ENCODE data around the gene ZDHHC7.

Gene ZDHHC7

DNA sequence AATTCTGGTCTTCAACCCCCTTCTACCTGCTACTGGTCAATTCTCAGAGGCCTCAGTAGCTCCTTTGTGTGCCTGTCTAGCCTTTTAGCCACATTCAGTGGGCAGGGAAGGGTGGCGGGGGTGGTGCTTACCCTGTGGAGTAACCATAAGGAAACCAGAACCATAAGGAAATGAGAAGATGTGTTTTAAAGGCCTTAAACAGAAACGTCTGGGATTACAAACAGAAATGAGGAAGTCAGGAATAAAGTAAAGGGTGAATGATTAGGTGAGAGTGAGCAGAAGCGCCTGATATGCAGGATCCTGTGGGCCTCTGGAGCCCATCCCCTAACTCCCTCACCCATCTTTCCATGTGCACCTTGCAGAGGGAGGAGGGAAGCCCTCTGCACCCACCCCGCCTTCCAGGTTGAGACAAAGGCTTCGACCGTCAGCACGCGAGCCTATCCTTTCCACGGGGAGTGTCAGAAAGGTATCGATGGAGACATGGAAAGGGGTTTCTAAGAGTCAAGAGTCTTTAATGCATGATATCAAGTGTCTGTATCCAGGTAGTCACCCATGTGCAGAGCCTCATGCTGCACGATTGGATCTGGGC is 36.6 kb upstream of the ZDHHC7 start:
- Mint-ChIP-seq H3K36me3 (ENCODE audit: low read depth) (no peaks in the 10 kb centered on the region), H3K4me3 (no peak overlapping the region), H3K27ac (peak overlapping the region; percentile 18), H3K4me1 (ENCODE audit: low read depth) (peaks cover 24% of the 10 kb centered on the region), H3K9me3 (no peaks in the 10 kb centered on the region), H3K27me3 (no peaks in the 10 kb centered on the region)

DNA sequence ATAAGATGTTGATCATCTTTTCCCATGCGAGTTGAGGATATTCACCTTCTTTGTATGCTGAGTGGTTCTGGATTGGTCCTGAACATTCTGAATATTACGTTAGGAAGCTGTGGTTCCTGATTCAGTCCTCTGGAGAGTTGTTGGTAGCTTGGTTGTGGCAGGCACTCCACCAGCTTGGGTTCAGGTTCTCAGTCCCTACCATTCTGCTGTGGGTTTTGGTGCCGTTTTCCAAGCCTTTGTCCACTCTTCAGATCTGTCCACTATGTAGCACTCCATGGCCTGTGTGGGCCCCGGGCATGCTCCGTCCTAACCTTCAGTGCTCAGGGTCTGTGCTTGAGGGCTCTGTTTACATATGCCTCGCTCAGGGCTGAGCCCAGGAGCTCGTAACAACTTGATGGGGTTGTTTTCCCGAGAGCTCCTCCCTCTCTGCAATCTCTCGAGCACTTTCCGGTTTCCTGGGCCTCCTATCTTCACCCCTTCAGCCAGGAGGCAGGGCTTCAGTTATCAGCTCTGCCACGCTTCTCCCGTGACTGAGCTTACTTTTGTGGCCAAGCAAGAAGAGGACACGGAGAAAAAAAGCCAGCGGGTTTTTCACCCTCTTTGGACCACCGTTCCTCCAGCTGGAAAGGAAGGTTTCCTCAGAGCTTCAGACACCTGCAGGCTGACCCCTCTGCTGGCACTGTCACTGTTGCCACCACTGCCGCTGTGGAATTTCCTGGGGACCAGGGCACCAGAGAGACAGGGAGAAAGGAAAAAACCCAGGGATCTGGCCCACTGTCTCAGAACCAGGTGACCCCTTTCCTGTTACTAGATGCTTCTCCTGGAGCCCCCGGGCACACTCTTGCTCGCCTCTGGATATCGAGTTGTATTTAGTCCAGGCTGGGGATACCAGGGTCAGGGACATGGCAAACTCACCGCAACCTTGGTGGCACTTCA is 35.9 kb upstream of the ZDHHC7 start:
- H3K4me3 Mint-ChIP-seq = peak overlapping the region; percentile 22

DNA sequence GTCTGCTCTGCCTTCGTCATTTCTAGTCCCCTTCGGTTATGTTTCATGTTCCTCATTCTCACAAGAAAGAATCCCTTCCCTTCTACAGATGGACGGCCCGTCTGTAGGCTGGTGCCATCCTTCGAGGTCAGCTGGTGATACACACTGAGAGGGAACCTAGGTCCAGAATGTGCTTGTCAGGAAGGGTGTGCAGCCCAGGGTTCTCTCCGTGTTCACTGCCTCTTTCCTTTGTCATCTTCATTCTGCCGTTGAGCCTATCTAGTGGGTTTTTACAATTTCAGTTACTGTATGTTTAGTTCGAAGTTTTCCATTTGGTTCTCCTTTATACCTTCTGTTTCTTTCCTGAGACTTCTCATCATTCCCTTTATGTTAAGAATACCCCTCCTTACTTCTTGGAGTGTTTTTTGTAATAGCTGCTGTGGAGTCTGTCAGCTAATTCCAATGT is 35.2 kb upstream of the ZDHHC7 start:
- Mint-ChIP-seq H3K27ac (no peak overlapping the region), H3K4me1 (ENCODE audit: low read depth) (peaks cover 22% of the 10 kb centered on the region), H3K9me3 (no peaks in the 10 kb centered on the region), H3K27me3 (no peaks in the 10 kb centered on the region), H3K4me3 (no peak overlapping the region), H3K36me3 (ENCODE audit: low read depth) (no peaks in the 10 kb centered on the region)

More for the DNA sequence above, 35.9 kb upstream of the ZDHHC7 start:
- no peaks in the 10 kb centered on the region for H3K36me3 Mint-ChIP-seq (ENCODE audit: low read depth)
- H3K9me3 Mint-ChIP-seq = no peaks in the 10 kb centered on the region
- H3K27me3 Mint-ChIP-seq = no peaks in the 10 kb centered on the region
- H3K27ac Mint-ChIP-seq = peak overlapping the region; percentile 38
- peaks cover 24% of the 10 kb centered on the region for H3K4me1 Mint-ChIP-seq (ENCODE audit: low read depth)

DNA sequence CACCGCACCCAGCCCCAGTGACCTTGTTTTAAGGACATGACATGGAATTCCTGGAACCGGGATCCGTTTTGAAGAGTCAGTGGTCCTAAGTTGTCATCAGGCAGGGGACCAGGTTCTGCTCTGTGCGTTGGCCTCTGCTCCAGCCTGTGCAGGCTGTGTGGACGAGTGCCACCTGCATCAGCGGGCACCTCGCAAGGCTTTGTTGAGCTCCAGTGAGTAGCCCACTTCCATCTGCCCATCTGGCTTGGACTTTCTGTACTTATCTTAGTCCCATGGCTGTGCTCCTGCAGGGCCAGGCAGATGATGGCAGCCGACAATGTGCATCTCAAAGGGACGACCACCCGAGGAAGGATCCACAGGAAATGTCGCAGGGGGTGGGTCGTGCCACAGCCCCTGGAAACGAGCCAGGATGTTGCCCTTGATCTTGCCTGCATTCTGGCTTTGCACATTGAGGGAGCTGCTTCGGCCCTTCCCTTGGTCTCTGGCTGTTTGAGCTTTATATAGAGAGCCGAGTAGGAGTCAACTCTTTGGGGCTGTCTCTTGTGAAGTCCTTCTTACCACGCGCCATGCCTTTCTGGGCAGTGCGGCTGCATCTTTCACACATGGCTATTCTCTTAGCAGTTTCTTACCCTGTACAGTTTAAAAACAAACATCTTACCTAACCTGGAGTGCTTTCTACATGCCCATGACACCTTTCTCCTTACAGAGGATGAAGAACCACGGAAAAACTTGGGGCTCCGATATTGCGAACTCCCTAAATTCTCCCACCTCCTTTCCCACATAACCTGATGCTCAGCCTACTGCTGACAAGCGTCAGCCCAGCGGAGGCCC is 34.5 kb upstream of the ZDHHC7 start:
- H3K4me1 Mint-ChIP-seq (ENCODE audit: low read depth) = peaks cover 20% of the 10 kb centered on the region
- H3K27ac Mint-ChIP-seq = no peak overlapping the region
- H3K4me3 Mint-ChIP-seq = no peak overlapping the region
- H3K36me3 Mint-ChIP-seq (ENCODE audit: low read depth) = no peaks in the 10 kb centered on the region
- H3K27me3 Mint-ChIP-seq = no peaks in the 10 kb centered on the region
- no peaks in the 10 kb centered on the region for H3K9me3 Mint-ChIP-seq

DNA sequence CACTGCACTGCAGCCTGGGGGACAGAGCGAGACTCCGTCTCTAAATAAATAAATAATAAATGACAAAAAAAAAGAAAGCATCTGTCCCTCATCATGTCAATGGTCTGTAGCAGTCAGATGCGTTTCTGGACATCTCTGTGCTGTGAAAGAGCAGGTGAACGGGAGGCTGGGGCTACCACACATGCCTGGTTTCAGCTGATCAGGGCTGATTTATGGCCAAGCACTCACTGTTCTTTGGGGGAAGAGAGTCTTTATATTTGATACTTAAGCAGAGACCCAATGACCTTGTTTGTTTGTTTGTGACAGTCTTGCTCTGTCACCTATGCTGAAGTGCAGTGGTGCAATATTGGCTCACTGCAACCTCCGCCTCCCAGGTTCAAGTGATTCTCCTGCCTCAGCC is 33.7 kb upstream of the ZDHHC7 start:
- peaks cover 15% of the 10 kb centered on the region for H3K4me1 Mint-ChIP-seq (ENCODE audit: low read depth)
- H3K27me3 Mint-ChIP-seq = no peaks in the 10 kb centered on the region
- no peak overlapping the region for H3K27ac Mint-ChIP-seq
- no peaks in the 10 kb centered on the region for H3K36me3 Mint-ChIP-seq (ENCODE audit: low read depth)
- H3K9me3 Mint-ChIP-seq = no peaks in the 10 kb centered on the region
- no peak overlapping the region for H3K4me3 Mint-ChIP-seq

DNA sequence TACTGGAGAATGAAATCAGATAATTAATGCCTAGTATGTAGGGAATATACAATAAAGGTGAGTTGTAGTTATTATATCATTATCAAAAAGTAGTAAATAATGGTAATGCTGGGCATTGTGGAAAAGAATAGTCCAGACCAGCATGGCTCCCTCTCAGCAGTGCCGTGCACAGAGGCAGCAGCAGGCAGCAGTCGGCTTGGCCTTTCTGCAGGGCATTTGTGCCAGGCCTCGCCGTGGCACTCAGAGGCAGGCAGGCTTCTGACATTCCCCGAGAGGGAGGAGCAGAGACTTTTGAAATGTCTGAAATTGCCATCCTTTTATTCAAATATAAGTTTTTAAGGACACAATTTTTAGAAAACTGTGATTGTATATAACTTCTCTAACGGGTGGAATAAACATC is 31.3 kb upstream of the ZDHHC7 start:
- H3K4me1 Mint-ChIP-seq (ENCODE audit: low read depth) = peaks cover 10% of the 10 kb centered on the region
- no peak overlapping the region for H3K4me3 Mint-ChIP-seq
- no peak overlapping the region for H3K27ac Mint-ChIP-seq
- no peaks in the 10 kb centered on the region for H3K9me3 Mint-ChIP-seq
- H3K27me3 Mint-ChIP-seq = no peaks in the 10 kb centered on the region
- H3K36me3 Mint-ChIP-seq (ENCODE audit: low read depth) = no peaks in the 10 kb centered on the region

DNA sequence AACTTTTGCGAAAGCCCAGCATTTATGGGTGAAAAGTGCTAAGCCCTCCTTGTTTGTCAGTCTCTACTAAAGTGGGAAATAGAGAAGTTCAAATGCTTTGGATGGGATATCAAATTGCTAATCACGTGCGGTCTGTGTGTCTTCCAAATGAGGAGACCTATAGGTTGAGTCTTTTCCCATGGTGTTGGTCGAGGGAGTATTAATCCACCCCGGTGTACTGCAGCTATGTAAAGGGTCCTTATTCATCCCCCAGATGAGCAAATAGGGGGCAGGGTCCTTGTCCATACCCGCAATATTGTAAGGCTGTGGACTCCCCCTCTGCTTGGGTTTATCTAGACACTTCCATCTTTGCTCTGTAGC is 30.8 kb upstream of the ZDHHC7 start:
- Mint-ChIP-seq H3K4me3 (no peak overlapping the region), H3K9me3 (no peaks in the 10 kb centered on the region), H3K4me1 (ENCODE audit: low read depth) (peaks cover 11% of the 10 kb centered on the region), H3K36me3 (ENCODE audit: low read depth) (peaks cover 2% of the 10 kb centered on the region), H3K27me3 (no peaks in the 10 kb centered on the region), H3K27ac (no peak overlapping the region)

DNA sequence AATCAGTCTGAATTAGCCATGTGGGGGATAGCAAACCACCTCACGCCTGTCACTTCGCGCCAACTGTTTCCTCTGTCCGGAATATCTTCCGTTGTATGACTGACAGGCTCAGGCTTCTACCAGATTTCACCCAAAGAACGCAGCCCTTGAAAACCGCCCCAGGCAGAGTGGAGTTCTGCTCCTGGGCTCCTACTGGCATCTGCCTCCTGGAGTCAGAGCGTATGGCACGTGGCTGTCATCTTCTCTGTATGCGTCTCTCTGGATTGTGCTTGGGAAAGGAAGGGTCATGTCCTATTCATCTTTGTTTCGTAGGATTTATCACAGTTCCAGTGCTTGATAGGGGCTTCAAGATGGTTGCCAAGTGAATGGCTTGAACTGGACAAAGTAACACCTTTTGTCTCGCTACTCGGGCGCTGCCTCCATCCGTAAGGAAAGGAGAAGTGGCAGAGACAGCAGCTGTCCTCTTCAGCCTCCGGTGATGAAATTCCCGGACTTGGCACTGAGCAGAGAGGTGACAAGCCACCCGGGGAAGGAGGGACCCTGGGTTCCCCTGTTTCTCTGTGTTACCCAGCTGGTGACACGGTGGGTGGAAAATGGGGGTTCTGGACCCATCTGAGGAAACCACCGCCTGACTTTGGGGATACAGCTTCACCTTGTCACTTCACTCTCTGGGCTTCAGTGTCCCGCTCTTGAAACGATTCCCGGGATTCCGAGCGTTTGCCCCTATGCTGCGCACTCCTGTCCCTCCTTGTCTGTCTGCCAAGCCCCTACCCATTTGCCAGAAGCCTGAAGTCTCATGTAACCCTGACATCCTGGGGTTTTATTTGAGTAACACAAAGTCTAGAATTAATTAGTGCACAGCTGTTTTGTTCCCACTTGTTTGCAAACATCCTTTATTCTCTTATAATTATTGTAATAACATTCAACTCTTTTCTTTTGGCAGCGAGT is 30.2 kb upstream of the ZDHHC7 start:
- Mint-ChIP-seq H3K36me3 (ENCODE audit: low read depth) (peaks cover 5% of the 10 kb centered on the region), H3K27ac (no peak overlapping the region), H3K27me3 (no peaks in the 10 kb centered on the region), H3K4me1 (ENCODE audit: low read depth) (peaks cover 11% of the 10 kb centered on the region), H3K9me3 (no peaks in the 10 kb centered on the region), H3K4me3 (no peak overlapping the region)

DNA sequence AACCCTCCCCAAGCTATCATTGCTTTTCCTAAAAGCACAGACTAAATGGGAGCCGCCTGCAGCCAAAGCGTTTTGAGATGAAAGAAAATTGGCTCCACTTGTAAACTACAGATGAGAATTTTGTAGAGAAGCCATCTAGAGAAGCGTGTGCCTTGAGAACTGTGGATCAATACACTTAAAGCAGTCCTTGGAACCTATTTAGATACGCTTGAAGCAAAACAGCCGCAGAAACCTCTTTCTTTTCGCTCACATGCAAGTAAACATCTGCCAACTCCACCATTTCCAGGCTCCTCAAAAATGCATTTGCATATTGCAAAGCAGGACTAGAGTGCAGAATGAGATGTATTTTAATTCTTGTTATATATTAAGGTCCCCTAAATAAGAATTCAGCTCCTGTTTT is 29.4 kb upstream of the ZDHHC7 start:
- Mint-ChIP-seq H3K27me3 (no peaks in the 10 kb centered on the region), H3K4me1 (ENCODE audit: low read depth) (peaks cover 16% of the 10 kb centered on the region), H3K36me3 (ENCODE audit: low read depth) (peaks cover 9% of the 10 kb centered on the region), H3K4me3 (no peak overlapping the region), H3K9me3 (no peaks in the 10 kb centered on the region), H3K27ac (no peak overlapping the region)

DNA sequence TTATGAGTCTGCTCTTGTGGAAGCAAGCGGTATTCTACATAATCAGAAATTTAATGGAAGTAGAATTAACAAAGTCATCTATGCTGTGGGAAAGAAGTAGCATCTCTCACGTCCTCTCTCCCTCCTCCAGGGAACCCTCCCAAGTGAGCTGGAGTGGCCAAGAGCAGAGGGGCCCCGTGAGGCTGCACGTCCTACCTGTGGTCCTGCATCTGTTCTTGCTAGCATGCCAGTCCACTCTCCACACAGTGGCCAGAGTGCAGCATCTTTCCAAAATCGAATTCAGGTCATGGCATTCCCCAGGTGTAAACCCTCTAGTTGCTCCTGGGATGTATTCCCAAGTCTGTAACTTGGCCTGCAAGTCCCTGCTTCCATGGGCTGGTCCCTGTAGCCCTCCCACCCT is 26.4 kb upstream of the ZDHHC7 start:
- H3K27me3 Mint-ChIP-seq = no peaks in the 10 kb centered on the region
- H3K36me3 Mint-ChIP-seq (ENCODE audit: low read depth) = peaks cover 9% of the 10 kb centered on the region
- H3K9me3 Mint-ChIP-seq = no peaks in the 10 kb centered on the region
- H3K27ac Mint-ChIP-seq = no peak overlapping the region
- H3K4me3 Mint-ChIP-seq = no peak overlapping the region
- peaks cover 16% of the 10 kb centered on the region for H3K4me1 Mint-ChIP-seq (ENCODE audit: low read depth)

DNA sequence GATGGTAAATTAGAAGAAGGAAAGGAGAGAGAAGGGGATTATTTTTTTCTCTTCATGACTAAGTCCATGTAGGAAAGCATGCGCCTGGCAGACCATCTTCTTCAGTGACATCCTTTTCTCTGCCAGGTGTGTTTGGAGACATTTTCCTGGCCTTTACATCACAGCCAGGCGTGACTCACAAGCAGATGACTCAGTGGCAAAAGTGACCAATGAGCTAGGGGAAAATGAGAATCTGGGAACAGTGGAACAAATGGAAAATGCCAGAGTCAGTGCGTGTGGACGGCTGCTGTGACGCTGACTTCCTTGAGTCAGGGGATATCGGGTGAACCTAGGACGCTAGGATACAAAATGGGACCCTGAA is 25.7 kb upstream of the ZDHHC7 start:
- Mint-ChIP-seq H3K4me3 (no peak overlapping the region), H3K36me3 (ENCODE audit: low read depth) (peaks cover 9% of the 10 kb centered on the region), H3K27ac (peak overlapping the region; percentile 59), H3K27me3 (no peaks in the 10 kb centered on the region), H3K9me3 (no peaks in the 10 kb centered on the region), H3K4me1 (ENCODE audit: low read depth) (peaks cover 16% of the 10 kb centered on the region)

DNA sequence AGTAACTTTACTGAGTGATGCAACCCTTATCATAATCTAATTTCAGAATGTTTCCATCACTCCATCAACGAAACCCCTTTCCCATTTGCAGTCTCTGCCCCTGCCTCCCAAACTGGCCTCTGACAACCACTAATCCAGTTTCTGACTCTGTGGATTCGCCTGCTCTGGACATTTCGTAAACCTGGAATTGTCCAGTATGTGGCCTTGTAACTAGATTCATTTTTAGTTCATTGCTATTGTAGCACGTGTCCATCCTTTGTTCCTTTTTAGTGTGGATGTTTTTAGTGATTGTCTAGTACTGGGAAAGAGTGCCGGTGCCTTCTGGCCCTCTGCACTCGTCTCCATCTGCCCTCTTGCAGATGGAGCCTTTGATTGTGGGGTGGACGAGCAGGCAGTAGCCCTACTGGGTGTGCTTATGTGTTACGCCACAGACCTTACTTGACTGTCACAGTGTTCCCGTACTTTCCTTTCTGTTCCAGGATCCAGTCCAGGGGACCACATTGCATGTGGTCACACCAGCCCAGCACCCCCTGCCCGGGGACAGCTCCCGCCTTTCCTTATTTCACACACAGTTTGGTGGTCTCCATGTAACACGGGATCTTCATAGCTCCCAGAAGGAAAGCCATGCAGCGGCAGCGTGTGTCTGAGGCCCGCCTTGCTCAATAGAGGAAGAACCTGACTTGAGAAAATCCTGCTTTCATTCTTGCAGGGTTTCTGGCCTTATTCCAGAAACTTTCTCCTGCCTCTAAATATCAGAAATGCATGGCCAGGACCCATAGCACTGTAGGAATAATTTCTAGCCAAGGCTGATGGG is 25.1 kb upstream of the ZDHHC7 start:
- Mint-ChIP-seq H3K36me3 (ENCODE audit: low read depth) (peaks cover 13% of the 10 kb centered on the region), H3K4me3 (no peak overlapping the region), H3K27ac (peak overlapping the region; percentile 65), H3K9me3 (no peaks in the 10 kb centered on the region), H3K27me3 (no peaks in the 10 kb centered on the region), H3K4me1 (ENCODE audit: low read depth) (peaks cover 20% of the 10 kb centered on the region)

DNA sequence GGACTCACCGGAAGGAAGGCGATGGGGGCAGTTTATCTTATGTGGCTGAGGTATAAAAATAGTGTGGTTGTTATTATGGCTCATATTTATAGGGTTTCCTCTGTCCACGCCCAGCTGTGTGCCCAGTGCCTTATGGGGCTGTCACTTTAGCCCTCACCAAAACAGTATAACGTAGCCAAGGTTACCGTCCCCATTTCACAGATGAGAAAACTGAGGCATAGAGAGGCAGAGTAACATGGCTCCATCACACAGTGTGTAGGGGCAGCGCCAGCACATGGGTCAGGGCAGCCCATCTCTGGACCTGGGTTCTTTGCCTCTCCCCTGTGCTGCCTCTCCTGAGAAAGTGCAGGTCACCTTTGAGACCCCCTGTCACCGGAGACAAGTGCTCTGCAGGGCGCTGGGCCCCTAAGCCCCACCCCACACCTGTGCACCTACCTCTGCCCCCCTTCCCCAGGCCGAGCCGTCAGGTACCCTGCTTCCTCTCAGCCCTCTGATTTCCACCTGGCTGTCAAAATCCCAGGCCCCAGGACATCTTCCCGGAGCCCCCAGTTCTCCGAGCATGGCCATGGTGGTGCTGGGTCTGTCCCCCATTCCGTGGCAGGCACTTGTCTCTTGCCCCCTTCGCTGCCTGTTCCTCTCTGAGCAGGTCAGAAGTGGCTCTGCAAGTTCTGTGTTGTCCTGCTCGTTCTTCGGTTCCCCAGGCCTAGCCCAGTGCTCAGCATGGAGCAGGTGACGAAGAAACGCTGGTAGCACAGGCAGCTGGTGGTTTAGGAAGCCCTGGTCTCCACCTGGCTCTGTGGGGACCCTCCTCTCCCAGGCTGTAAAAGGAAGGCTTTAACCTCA is 23.5 kb upstream of the ZDHHC7 start:
- peaks cover 26% of the 10 kb centered on the region for H3K4me1 Mint-ChIP-seq (ENCODE audit: low read depth)
- H3K36me3 Mint-ChIP-seq (ENCODE audit: low read depth) = peaks cover 14% of the 10 kb centered on the region
- H3K27me3 Mint-ChIP-seq = no peaks in the 10 kb centered on the region
- H3K4me3 Mint-ChIP-seq = no peak overlapping the region
- H3K9me3 Mint-ChIP-seq = no peaks in the 10 kb centered on the region
- no peak overlapping the region for H3K27ac Mint-ChIP-seq

All from stimulated activated naive CD8-positive, alpha-beta T cell treated with anti-CD3 and anti-CD28 coated beads, Interleukin-15, Interleukin-2, amounts not matched to agents 100 ng/mL and 50 ng/mL, for 24 hours (primary cell).